Caco-2 (cell line): ENCODE measurements around the gene ALDH1A2. TPM values are rescaled to one million over a fixed set of nuclear protein-coding genes. Genes with fewer than 3 reads are reported as not detected.

Experiments
- BruUV-seq: library from RNA; stranded (reverse); fragments of 400-500 nt; replicated peaks from 2 replicates; lab custom pipeline; 2021; lab: Mats Ljungman, UMichigan
- CTCF ChIA-PET: fragments of 300-600 bp; sonication (Branson Sonifier 250); formaldehyde crosslinking; loops from one replicate; lab custom pipeline; 2022; ENCODE audit warnings: antibody characterized with exemption; lab: Charles Lee
- POLR2A ChIA-PET: fragments of 300-600 bp; sonication (Branson Sonifier 250); formaldehyde crosslinking; loops from one replicate; lab custom pipeline; 2022; ENCODE audit warnings: antibody characterized with exemption; lab: Charles Lee
- DNase-seq, 2 experiments: peaks; one replicate each; pipeline versions ENCODE4 v3.0.0 to v3.0.0-alpha.2; 2020 to 2022
- H3K27me3 ChIP-seq: replicated peaks from 2 replicates; pipeline ENCODE4 v1.6.0; 2011; ENCODE audit warnings: low read length; ENCODE audit not compliant: control insufficient read depth, insufficient read depth
- H3K36me3 ChIP-seq: 2 replicates; pipeline ENCODE4 v1.5.1; 2011; ENCODE audit warnings: low read length; ENCODE audit not compliant: control insufficient read depth, insufficient read depth
- H3K4me1 ChIP-seq: fragments of 250-450 bp; sonication (Bioruptor Pico); 2 replicates; pipeline ENCODE4 v1.5.1; 2020; ENCODE audit warnings: mild to moderate bottlenecking
- H3K4me3 ChIP-seq: 2 replicates; pipeline ENCODE4 v1.5.1; 2011; ENCODE audit warnings: low read depth, mild to moderate bottlenecking, control low read depth, low read length
- H3K9me3 ChIP-seq: fragments of 250-450 bp; sonication (Bioruptor Pico); 2 replicates; pipeline ENCODE4 v1.5.1; 2020; ENCODE audit warnings: mild to moderate bottlenecking, moderate library complexity
- H3K27ac Mint-ChIP-seq: one replicate; pipeline ENCODE4 v1.8.0; 2022; ENCODE audit warnings: mixed read lengths; ENCODE audit not compliant: unreplicated experiment
- H3K27me3 Mint-ChIP-seq: one replicate; pipeline ENCODE4 v1.8.0; 2022; ENCODE audit warnings: mixed read lengths; ENCODE audit not compliant: insufficient read depth, unreplicated experiment
- H3K36me3 Mint-ChIP-seq: one replicate; pipeline ENCODE4 v1.8.0; 2022; ENCODE audit warnings: mild to moderate bottlenecking, mixed read lengths; ENCODE audit not compliant: insufficient read depth, unreplicated experiment
- H3K4me1 Mint-ChIP-seq: one replicate; pipeline ENCODE4 v1.8.0; 2022; ENCODE audit warnings: low read depth, mixed read lengths; ENCODE audit not compliant: unreplicated experiment
- H3K4me3 Mint-ChIP-seq: one replicate; pipeline ENCODE4 v1.8.0; 2022; ENCODE audit warnings: mild to moderate bottlenecking, moderate library complexity, mixed read lengths; ENCODE audit not compliant: unreplicated experiment
- H3K9me3 Mint-ChIP-seq: one replicate; pipeline ENCODE4 v1.8.0; 2022; ENCODE audit warnings: mixed read lengths; ENCODE audit not compliant: unreplicated experiment
- CTCF ChIP-seq, 2 experiments: fragments of 200-600 bp in 1 of 2; IDR thresholded peaks; 1 replicate in 1 of 2; 2 replicates in 1 of 2; pipeline versions ENCODE4 v1.5.1 to v1.8.0; 2011 to 2022; ENCODE audit warnings: antibody characterized with exemption in 1 of 2, control low read depth in 1 of 2, inconsistent platforms in 1 of 2, low read depth in 1 of 2, low read length in 1 of 2, mild to moderate bottlenecking in 1 of 2, moderate library complexity in 1 of 2; ENCODE audit not compliant: insufficient read depth in 1 of 2, severe bottlenecking in 1 of 2, unreplicated experiment in 1 of 2
- intact Hi-C: fragments of 100-400 bp; cut with micrococcal nuclease; formaldehyde crosslinking; loops from one replicate; pipeline ENCODE4 v1.10.0; 2022; ENCODE audit not compliant: unreplicated experiment
- total RNA-seq: library from RNA; stranded (reverse); gene quantifications from 2 replicates; pipeline ENCODE4 v1.2.3, GENCODE V29; 2022

ALDH1A2 gene
- total RNA-seq, 1 experiment from 2014 or later = 0.61 TPM

DNA sequence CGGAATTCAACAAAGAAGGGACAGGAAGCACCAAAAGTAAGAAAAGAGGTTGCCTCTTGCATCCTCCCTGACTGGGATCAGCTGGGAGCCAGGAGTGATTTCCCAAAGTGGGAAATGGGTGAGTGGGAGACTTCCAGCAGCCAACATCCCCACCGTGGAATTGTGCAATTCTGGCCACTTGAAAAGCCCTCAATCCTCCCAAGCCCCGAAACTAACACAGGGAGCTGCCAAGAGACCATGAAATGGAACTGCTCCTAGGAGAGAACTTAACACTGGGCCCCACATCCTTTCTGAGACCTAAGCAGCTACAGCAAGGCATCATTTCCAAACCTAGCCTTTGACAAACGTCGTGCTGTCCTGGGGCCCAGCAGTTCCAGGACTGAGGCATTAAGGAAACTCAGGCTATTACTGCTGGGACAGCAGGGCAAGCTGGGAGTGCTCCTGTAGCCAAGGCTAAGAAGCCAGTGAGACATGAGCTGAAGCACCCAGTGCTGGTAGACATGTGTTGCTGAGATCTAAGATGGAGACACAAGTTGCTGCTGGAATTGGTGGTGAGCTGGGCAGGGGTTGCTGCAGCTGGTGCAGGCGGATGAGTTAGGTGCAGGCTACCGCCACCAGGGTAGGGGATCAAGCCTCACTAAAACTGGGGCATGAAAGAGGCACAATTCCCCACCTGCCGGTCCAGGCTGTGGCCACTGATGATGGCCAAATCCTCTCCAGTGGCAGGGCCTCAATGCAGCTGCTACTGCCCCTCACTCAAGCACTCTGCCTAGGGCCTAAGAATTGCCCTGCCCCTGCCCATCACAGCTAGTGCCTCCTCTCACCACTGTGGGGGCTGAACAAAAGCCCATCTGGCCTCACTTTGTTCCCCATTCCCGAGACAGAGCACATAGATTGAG is 43.9 kb downstream of the ALDH1A2 start:
- no peak for TF ChIP-seq CTCF (IDR thresholded peaks at IDR 0.05; ENCODE audit: insufficient read depth in 1 of 2, low read depth in 1 of 2, low read length in 1 of 2, severe bottlenecking in 1 of 2, unreplicated experiment in 1 of 2)
- POLR2A ChIA-PET = no interaction called here
- no peak overlapping the region for H3K4me3 Mint-ChIP-seq

DNA sequence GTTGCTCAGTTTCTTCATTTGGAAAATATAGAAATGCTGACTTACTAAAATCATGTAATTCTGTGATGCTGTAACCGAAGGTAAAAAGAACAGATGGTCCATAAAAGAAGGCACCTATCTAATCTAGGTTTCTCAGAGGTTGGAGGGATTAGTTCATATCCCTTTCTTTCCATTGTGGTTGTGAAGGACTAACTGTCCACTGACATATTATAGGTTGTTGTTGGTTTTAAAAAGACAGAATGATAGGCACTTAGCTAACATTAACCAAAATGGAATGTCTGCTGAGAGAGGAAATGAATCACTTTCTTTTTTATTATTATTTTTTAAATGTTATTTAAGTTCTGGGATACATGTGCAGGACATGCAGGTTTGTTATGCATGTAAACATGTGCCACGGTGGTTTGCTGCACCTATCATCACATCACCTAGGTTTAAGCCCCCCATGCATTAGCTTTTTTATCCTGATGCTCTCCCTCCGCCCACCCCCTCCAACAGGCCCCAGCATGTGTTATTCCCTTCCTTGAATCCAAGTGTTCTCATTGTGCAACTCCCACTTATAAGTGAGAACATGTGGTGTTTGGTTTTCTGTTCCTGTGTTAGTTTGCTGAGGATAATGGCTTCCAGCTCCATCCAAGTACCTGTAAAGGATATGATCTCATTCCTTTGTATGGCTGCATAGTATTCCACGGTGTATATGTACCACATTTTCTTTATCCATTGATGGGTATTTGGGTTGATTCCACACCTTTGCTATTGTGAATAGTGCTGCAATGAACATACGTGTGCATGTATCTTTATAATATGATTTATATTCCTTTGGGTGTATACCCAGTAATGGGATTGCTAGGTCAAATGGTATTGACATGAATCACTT is 45.8 kb downstream of the ALDH1A2 start:
- Mint-ChIP-seq H3K36me3 (no peaks in the 10 kb centered on the region), H3K27ac (no peak overlapping the region), H3K4me3 (no peak overlapping the region), H3K4me1 (no peaks in the 10 kb centered on the region), H3K27me3 (no peaks in the 10 kb centered on the region), H3K9me3 (peaks cover under 1% of the 10 kb centered on the region)
- Histone ChIP-seq H3K36me3 (no peaks in the 10 kb centered on the region), H3K27me3 (no peaks in the 10 kb centered on the region), H3K4me1 (no peaks in the 10 kb centered on the region), H3K4me3 (no peak overlapping the region), H3K9me3 (peaks cover 2% of the 10 kb centered on the region; the same call in 1 of the 2 replicates)
- BruUV-seq = no TSS peak
- no peak for DNase-seq
- ChIA-PET CTCF (interaction anchor here (0.6 kb wide), 1 partner anchor 268 kb away, joined by 3 read pairs; no protein-coding TSS in a partner anchor), POLR2A (no interaction called here)
- intact Hi-C loops = no loop called here
- TF ChIP-seq CTCF (IDR thresholded peaks at IDR 0.05; ENCODE audit: insufficient read depth in 1 of 2, low read depth in 1 of 2, low read length in 1 of 2, severe bottlenecking in 1 of 2, unreplicated experiment in 1 of 2) = no peak

More for the DNA sequence above, 43.9 kb downstream of the ALDH1A2 start:
- CTCF ChIA-PET = no interaction called here
- no peak for DNase-seq
- Mint-ChIP-seq H3K4me1 (no peaks in the 10 kb centered on the region), H3K9me3 (peaks cover 16% of the 10 kb centered on the region), H3K27me3 (no peaks in the 10 kb centered on the region), H3K27ac (no peak overlapping the region), H3K36me3 (no peaks in the 10 kb centered on the region)
- intact Hi-C loops = no loop called here
- BruUV-seq = no TSS peak
- H3K4me3 ChIP-seq = no peak overlapping the region
- H3K27me3 ChIP-seq = no peaks in the 10 kb centered on the region
- no peaks in the 10 kb centered on the region for H3K36me3 ChIP-seq
- no peaks in the 10 kb centered on the region for H3K4me1 ChIP-seq
- H3K9me3 ChIP-seq = peaks cover 17% of the 10 kb centered on the region

DNA sequence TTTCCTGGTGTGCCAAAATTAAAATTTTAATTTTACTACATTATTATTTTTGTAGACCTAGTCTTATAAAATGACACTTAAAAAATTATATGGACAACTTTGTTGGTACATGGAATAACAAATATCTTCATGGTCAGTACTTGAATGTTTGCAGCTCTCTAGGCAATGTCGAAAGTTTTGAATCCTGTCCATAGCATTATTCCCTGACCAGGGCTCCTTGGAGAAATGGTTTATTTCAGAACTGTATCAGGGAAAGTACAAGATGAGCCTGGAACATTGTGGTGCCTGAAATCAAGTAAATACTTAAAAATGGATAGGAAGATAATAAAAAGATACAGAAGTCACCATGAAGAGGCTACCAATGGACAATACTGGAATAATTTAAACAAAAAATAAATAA is 47.6 kb downstream of the ALDH1A2 start:
- Histone ChIP-seq H3K4me1 (no peaks in the 10 kb centered on the region), H3K27me3 (no peaks in the 10 kb centered on the region), H3K4me3 (no peak overlapping the region), H3K36me3 (no peaks in the 10 kb centered on the region), H3K9me3 (no peaks in the 10 kb centered on the region)
- intact Hi-C loops = no loop called here
- Mint-ChIP-seq H3K27ac (no peak overlapping the region), H3K36me3 (no peaks in the 10 kb centered on the region), H3K4me1 (no peaks in the 10 kb centered on the region), H3K4me3 (no peak overlapping the region), H3K9me3 (no peaks in the 10 kb centered on the region), H3K27me3 (no peaks in the 10 kb centered on the region)
- DNase-seq = no peak
- POLR2A ChIA-PET = no interaction called here
- BruUV-seq = no TSS peak
- TF ChIP-seq CTCF (IDR thresholded peaks at IDR 0.05; ENCODE audit: insufficient read depth in 1 of 2, low read depth in 1 of 2, low read length in 1 of 2, severe bottlenecking in 1 of 2, unreplicated experiment in 1 of 2) = no peak
- CTCF ChIA-PET = no interaction called here
